NCI-H2029 (cell line): ENCODE data around the gene PCSK2.

Source experiments
- DNase-seq: peaks from one replicate; lab custom pipeline; 2025; lab: John Stamatoyannopoulos, UW

Gene PCSK2

DNA sequence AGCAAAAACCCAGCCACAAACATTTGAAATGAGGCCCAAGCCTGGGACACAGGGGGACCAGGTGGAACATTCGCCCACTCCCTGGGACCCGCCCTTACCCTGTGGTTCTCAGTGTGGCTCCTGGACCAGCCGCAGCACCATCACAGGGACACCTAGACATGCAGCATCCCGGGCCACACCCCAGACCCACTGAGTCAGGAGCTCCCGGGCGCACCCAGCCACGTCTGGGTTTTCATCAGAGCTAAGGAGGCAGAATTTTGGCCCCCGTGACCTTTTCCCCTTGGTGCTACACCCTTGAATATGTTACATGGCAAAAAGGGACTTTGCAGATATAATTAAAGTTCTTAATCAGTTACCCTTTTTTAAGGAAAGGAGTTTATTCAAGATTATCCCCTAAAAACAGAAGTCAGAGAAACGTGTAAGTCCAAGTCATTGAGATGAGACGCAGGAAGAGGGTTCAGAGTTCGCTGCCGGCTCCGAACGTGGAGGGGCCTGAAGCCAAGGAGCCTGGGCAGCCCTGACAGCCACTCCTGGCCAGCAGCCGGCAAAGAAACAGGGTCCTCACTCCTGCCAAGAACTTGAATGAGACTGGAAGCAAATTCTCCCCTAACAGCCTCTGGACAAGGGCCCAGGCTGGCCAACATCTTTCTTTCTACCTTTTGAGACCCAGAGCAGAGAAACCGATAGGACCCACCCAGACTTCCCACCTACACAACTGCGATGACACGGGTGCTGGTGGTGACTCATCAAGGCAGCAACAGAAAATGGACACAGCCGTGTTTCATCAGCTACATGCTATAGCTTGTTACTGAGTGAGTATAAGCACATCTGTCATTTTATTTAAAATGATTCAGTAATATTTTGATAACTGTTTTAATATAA lies 279.0 kb downstream of the PCSK2 start:
- DNase-seq: no peak

DNA sequence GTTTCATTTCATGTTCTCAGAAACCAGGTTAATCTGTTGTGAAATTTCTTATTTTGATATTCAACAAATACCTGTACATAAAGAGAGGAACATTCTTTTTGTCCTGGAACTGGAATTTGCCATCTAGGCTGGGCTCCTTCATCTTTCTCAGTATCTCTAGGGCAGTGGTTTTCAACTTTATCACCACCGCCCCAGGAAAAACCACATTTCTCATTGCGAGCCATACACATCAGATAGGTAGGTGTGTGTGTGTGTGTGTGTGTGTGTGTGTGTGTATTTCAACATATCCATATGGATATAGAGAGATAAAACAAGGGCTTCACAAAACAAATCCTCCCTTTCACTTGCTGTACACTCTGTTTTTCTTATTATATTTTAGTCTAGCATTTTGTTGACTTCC lies 280.2 kb downstream of the PCSK2 start:
- DNase-seq: no peak

DNA sequence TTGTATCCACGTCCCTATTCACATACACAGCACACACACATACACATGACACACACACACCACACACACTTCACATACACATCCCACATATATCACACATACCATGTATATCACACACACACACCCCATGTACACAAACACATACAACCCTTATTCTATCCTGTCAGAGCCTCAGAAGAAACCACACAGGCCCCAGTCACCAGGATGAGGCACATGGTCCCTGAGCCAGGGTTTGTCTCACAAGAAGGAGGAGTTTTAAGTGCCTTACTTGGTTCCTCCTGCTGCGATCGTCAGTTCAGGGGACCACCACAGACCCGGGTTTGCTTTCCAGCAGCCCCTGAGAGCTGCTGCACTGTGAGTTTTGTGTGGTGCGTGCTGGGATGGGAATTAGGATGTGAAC lies 280.7 kb downstream of the PCSK2 start:
- no peak for DNase-seq

DNA sequence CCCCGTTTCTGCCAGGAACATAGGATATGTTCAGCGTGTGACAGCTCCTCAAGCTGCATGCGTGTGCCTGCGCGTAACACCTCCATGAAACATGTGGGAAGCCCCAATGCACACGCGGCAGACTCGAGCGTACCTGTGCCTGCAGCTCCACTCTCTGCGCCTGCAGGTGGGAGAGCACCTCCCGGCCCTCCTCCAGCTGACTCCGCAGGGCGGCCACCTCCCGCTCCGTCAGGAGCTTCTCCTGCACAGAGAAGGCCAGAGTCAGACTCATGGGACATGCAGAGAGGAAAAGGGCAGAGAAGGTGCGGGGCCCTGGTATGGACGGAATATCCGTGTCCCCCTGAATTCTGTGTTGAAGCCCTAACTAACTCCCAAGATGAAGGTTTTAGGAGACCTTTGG lies 281.9 kb downstream of the PCSK2 start:
- DNase-seq: no peak

DNA sequence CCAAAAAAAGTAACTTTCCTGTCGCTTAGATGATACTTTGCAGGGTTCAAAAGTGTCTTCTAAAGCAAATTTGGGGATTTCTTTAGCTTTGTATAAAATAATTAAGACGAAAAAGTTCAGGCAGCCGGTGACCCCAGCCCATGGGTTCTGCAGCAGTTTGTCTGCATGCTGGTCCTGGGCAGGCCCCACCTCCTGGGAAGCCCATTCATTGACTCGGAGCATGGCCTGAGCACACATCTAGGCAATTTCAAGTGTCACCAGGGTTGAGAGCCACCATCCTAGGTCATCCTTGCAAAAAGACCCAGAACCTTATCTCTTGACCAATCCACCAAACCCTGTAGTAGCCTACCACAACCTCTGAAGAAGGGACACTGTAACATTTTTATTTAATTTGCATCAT lies 283.7 kb downstream of the PCSK2 start:
- DNase-seq: no peak

DNA sequence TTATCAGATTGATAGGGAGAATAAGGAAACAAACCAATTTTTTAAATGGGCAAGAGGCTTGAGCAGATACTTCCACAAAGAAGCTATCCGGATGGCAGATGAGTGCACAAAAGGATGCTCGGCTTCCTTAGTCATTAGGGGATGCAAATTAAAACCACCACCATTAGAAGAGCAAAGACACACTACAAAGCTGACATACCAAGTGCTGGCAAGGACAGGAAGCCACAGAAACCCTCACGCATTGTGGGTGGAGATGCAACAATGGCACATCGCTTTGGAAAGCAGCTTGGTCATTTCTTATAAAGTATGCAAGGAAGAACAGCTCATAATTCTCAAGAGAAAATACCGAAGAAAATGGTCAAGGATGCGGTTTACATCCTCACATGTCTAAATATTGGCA lies 284.6 kb downstream of the PCSK2 start:
- DNase-seq: no peak

DNA sequence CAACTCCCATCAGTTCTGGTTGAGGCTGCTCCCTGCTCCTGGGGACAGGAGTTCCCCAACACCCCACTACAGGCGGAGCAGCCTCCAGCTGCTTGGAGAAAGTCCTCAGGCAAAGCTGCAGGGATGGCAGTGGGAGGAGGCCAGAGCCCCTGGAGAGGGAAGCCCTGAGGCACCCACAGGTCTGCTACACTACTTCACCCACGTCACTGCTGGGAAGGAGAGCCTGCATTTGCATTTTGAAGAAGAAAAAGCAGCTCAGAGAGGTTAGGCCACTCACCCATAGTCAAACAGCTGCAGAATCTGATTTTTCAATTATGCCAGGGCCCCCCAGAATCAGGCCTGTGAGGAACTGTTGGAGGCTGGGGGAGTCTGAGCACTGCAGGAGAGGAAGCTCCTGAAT lies 287.1 kb downstream of the PCSK2 start:
- DNase-seq: no peak

DNA sequence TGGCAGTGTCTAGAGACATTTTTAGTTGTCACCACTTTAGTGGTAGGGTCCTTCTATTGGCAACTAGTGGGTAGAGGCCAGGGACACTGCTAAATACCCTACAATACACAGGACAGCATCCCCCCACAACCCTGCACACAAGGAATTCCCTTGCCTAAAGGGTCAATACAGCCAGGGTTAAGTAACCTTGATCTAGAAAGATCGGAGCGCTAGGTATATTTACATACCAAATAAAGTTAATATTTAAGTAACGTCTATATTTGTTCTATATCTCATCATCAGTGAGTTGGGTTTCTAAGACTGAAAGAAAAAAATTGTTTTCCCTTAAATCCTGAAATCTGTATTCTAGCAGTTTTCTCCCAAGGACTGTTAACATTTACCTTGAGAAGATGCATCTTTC lies 288.2 kb downstream of the PCSK2 start:
- DNase-seq: no peak

DNA sequence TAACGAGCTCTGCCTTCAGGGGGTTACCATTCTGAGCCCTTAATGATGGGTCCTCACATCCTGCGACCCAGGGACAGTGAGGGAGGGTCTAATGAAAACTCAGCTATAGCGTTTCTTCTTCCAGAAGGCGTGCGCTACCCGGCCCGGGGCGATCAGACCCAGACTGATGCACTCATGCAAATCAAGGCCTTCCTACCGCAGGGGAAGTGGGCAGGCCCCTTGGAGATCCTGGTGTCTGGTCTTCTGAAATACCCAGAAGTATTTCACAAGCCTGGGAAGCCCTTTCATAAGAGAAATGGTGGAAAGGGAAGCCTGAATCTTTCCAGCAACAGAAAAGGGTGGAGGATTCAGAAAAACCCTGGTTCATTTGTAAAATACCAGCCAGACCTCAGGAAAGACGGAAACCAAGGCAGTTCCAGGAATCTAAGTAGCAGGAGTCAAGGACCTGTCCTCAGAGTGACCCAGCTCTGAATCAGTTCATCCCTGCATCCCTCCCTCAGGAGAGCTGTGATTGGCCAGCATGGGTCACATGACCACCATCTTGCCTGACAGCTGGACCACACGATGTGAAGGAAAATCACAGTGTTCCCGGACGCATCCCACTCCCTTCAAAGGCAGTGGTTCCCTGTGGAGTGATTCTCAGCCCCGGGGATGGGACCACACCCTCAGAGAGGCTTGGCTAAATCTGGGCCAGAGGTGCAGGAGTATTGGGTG lies 291.7 kb downstream of the PCSK2 start:
- DNase-seq: no peak

DNA sequence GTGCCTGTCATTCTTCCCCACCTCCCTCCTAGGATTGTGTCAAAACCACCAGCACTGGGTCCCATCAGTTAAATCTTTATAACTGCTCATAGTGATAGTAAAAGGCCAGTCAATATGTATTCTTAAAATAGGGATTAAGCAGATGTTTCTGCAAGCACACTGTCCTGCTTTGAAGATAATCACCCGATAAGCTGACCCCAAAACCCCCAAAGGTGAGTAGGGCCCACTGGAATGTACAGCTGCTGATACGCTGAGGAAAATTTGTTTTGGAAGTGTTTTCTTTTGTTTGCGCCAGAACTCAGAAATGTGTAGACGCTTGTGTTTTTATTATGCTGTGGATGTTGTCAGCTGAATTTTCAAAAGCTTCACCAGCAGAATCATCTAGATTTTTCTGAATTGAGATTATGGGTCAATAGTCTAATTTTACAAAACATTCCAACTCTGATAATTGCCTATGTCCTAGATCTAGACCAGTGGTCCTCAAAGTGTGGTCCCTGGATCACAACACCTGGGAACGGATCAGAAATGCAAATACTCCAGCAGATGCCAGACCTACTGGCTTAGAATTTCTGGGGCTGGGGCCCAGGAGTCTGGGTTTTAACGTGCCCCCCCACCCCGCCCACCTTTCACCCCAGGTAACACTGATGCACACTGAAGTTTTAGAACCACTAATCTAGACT lies 292.9 kb downstream of the PCSK2 start:
- no peak for DNase-seq

DNA sequence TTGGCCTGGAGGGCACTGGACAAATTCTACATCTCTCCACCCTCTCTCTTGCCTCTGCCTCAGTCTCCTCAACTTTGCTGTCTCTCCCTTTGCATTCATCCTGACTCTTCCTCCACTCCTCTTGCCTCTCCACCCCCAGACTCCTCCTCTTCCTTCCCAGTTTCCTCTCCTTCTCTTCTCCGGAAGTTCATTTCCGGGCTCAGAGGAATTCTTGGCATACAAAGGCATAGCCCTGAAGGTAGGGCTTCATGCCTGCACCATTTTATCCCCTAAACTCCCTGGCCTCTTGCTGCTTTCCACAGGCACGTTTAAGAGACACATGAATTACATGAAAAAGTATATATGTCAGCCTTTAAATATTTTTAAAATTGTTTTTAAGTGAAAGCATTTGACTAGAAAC lies 293.7 kb downstream of the PCSK2 start:
- DNase-seq: no peak

DNA sequence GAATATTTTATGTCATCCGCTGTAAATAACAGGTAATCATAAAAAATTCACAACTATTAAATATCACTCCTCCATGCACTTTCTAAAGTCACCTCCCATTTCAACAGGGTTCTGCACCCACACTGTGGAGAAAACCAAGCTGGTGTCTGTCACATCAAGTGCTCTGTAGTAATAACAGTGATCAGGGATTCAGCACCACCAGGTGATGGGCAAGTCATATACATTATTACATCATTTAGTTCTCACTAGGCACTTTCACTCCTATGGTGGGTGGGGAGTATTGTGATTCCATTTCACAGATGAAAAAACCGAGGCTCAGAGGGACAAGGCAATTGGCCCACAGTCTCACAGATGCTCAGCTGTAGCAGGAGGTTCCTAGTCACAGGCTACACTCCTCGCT lies 295.7 kb downstream of the PCSK2 start:
- no peak for DNase-seq

DNA sequence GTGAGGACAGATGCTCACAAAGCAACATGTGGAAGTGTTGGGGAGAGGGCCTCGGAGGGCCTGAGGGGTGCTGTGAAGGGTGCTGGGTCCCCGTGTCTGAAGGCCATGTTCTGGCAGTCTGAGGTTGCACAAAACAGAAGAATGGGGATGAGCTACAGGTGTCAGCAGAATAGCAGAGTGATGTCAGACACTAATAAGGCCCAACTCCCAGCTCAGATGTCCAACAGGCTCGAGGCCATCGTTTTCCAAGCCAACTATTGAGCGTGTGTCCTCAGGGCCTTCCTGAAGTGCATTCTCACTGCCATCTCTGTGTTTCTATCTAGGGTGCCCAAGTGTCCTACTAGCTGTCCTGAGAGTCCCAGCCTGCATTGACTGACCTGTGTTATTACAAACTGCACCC lies 296.5 kb downstream of the PCSK2 start:
- no peak for DNase-seq

DNA sequence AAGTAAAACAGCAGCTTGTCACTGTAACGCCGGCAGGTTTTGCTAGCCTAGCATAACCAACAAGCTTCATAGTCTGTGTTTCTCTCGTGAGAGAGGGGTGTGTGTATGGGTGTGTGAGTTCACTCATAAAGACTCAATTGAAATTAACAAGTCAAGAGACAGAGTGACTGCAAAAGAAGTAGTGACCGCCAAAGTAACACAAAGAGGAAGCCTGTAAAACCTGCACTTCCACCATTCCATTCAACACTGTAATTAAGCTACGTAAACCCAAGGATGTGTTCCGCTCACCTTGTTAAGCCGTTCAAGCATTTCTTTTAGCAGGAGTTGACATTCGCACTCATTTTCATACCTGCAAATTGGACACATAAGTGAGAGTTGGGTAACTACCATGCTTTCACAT lies 297.7 kb downstream of the PCSK2 start:
- DNase-seq: no peak

DNA sequence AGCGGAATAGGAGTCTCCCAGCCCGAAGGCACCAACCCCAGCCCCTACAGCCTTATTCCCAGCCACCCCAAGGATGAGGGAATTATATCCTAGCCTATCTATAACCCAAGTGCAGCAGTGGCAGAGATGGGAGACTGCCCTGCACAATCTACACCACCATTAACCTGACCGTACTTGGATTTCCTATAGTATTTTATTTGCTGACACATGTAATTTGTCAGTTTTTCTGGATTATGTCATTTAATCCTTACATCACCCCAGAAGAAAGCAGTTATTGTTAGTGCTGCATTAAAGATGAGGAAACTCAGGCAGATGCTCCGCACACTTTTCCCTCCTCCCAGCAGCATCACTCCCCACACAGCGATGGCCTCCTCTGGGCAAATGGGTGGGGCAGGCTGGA lies 298.3 kb downstream of the PCSK2 start:
- DNase-seq: no peak

DNA sequence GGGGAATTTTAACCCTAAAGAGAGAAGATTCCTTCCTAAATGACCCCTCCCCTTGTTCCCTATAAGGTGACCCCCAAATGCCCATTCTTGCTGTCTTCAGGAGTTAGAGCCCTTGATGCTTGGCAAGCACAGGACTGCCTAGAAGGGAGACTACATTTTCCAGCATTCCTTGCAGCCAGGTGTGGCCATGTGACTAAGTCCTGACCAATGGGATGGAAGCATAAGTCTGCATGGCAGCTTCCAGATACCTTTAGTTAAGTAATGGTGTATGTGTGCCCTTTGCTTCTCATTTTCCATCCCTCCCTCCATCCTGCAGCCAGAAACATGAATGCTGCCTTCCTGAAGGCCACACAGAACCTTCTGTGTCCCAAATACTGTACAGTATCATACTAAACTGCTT lies 298.8 kb downstream of the PCSK2 start:
- peak; percentile 61 for DNase-seq

DNA sequence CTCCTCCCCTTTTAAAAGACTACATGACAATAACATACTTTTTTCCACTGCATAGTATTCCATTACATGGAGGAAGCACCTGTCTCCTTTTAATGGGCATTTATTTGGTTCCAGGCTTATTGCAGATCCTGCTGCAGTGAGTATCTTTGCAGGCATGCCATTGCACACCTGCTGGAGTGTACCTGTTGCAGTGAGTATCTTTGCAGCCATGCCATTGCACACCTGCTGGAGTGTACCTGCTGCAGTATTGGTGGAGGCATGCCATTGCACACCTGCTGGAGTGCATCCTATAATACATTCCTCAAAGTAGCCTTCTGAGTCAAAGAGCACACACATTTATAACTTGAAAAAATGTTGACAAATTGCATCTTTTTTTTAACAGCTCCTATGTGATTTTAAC lies 302.7 kb downstream of the PCSK2 start:
- DNase-seq: no peak

DNA sequence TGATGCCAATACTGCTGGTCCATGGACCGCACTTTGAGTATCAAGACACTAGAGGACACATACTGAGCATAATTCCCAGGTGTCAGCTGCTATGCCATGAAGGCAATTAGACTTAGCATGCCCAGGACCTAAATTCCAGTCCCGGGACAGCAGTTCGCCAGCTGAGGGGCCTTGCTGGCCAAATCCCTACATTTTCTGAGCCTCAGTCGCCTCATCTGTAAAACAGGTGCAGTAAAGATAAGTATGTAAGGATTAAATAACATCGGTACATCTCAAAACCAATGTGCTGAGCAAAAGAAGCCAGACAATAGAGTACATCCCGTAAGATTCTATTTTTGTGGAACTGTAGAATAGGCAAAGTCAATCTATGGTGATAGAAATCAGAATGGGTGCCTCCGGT lies 303.3 kb downstream of the PCSK2 start:
- no peak for DNase-seq

DNA sequence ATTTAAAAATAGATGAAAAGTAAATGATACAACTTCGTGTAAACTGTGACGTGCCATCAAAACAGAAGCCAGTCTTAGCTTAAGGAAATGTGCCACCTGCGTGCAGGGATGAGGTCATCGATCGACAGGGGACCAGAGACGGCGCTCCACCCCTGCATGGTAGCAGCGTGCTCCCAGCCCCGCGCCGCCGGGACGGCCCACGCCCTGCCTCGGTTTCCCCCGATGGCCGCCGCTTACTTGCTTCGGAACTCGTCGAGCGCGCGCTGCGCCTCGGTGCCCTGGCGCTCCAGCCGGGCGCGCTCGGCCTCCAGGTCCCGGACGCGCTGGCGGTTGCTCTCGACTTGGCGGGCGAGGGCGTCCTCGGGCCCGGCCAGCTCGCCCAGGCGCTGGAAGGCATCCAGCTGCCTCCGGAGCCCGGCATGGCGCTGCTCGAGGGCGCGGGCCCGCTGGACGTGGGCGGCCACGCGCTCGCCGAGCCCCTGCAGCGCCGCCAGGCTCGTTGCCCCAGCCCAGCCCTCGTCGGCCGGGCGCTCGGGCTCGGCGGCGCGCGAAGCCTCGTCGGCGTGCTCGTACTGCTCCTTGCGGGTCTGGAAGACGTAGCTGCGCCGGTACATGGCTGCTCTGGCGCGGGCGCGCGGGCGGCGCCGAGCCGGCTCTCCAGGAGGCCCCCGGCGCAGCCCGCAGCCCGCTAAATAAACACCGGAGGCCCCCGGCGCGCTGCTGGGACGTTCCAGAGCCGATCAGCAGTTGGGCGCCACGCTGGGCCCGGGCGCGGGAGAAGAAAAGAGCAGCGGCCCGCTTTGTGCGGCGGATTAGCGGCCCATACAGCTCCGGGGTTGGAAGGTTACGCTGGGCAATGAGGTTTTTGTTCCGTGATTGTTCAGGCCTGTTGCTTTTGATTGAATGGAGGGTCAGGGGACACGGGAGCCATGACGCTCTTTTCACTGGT lies 304.1 kb downstream of the PCSK2 start, which contains the start of gene BFSP1:
TSS of gene BFSP1 (minus strand) at position 664 of the 949 bp plus-strand sequence. CDS start at position 614, 50 bp downstream.
- DNase-seq: peak; percentile 80

DNA sequence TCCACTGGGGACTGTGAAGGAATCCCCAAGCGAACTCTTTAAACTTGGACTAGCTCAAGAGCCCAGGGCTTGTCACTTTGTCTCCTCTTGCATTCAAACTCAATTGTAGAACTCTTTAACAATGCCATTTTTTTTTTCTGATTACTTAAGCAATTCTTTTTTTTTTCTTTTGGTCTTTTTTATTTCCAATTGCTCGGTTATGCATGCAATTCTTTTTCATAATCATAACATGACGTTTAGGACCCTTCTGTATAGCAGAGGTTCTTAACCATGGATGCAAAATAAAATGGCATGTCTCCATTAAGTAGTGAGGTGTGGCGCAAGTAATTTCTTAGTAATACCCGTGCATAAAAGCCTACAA lies 304.8 kb downstream of the PCSK2 start:
- DNase-seq: no peak

DNA sequence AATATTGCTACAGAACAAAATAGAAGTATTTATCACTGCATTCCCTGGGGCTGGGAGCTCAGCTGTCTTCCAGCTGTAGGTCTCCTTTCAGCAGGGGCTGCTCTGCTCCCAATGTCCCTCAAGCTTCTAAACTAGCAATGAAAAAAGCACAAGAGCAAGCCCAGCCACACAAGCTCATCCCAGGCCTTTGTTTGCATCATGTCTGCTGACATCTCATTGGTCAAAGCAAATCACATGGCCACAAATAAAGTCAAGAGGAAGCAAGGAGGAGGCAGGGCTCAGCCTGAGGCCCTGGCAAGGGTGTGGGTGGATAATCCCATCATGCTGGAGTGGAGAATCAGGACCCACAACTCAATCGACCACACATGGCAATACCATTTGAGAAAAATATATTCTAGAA lies 306.6 kb downstream of the PCSK2 start:
- peak; percentile 78 for DNase-seq

DNA sequence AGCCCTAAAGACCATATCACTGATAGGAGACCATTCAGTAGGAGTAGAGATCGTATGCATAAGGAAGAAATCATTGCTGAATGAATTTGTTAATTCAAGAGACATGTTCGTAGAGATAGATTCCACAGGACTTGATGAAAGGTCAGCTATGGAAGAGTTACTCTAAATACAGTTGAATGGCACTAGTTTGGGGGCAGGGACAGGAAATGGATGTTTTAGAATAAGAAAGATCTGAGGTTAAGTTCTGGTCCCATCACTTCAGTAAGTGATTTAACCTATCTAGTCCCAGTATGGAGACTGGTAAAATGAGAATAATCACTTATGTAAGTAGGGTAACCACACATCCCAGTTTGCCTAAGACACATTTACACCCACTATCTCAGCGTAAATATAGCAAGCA lies 307.2 kb downstream of the PCSK2 start:
- no peak for DNase-seq
